K562 (cell line): Measurements from ENCODE around the gene SH3GL3. TPM values are rescaled to one million over a fixed set of nuclear protein-coding genes. Genes with fewer than 3 reads are reported as not detected.

Experiments
- ATAC-seq: fragments of 200-7000 bp; cut with Tn5 transposase; 3 replicates; pipeline ENCODE4 v1.9.1; 2020; ENCODE audit warnings: moderate library complexity
- BruUV-seq: library from RNA; stranded (reverse); fragments of 400-500 nt; replicated peaks from 2 replicates; lab custom pipeline; 2021; lab: Mats Ljungman, UMichigan
- CTCF ChIA-PET: fragments of 300-600 bp; formaldehyde crosslinking; extraction: SDS; loops from one replicate; lab custom pipeline; 2021; ENCODE audit warnings: low intra/inter-chr PET ratio; lab: Yijun Ruan, JAX
- POLR2A ChIA-PET: fragments of 300-600, 350-650 bp; sonication (Branson Sonifier 250); formaldehyde crosslinking; extraction: SDS; loops from one replicate; lab custom pipeline; 2021; ENCODE audit warnings: antibody characterized with exemption, inconsistent platforms; lab: Yijun Ruan, JAX
- DNase-seq, 4 experiments: peaks; one replicate each; pipeline versions ENCODE4 v3.0.0 to v3.0.0-alpha.2; 2011 to 2018; ENCODE audit warnings: low spot score in 3 of 4, mixed read lengths in 3 of 4; ENCODE audit errors: extremely low read depth in 1 of 4
- FAIRE-seq: peaks from 2 replicates; lab custom pipeline; 2011; peaks lifted over from hg19 to GRCh38; lab: Jason Lieb, UNC
- H2AFZ ChIP-seq: 2 replicates; pipeline ENCODE4 v1.6.0; 2011; ENCODE audit warnings: low read depth, low read length, control low read depth, inconsistent platforms
- H3K27ac ChIP-seq: fragments of 200-600 bp; 3 replicates; pipeline ENCODE4 v1.8.0; 2011; ENCODE audit warnings: low read depth, mild to moderate bottlenecking, control low read depth, inconsistent platforms, low read length, moderate library complexity, mixed read lengths; ENCODE audit errors: extremely low read depth
- H3K27me3 ChIP-seq, 2 experiments: fragments of 300-600 bp in 1 of 2; 2 replicates in 1 of 2; 3 replicates in 1 of 2; pipeline versions ENCODE4 v1.6.0 to v1.8.0; 2011; ENCODE audit warnings: inconsistent platforms in 2 of 2, low read length in 2 of 2, mild to moderate bottlenecking in 1 of 2, mixed read lengths in 1 of 2, moderate library complexity in 1 of 2; ENCODE audit not compliant: control insufficient read depth in 2 of 2, insufficient read depth in 2 of 2
- H3K36me3 ChIP-seq: fragments of 300-600 bp; 3 replicates; pipeline ENCODE4 v1.8.0; 2011; ENCODE audit warnings: mild to moderate bottlenecking, low read length, inconsistent platforms; ENCODE audit not compliant: control insufficient read depth, insufficient read depth
- H3K4me1 ChIP-seq, 2 experiments: fragments of 200-600 bp in 1 of 2; replicated peaks in 1 of 2; 2 replicates in 1 of 2; 3 replicates in 1 of 2; pipeline versions ENCODE4 v1.5.1 to v1.8.0; 2011; ENCODE audit warnings: inconsistent platforms in 2 of 2, low read length in 2 of 2, mild to moderate bottlenecking in 1 of 2, mixed read lengths in 1 of 2, moderate library complexity in 1 of 2; ENCODE audit not compliant: control insufficient read depth in 2 of 2, insufficient read depth in 2 of 2
- H3K4me2 ChIP-seq: 2 replicates; pipeline ENCODE4 v1.6.1; 2011; ENCODE audit warnings: low read length, control low read depth, inconsistent platforms, mixed read lengths; ENCODE audit not compliant: insufficient read depth
- H3K4me3 ChIP-seq: fragments of 200-600 bp; sonication (generic), shearing (Covaris generic); 2 replicates; pipeline ENCODE4 v1.5.1; 2016; ENCODE audit warnings: control low read depth, inconsistent platforms
- H3K79me2 ChIP-seq: fragments of 200-600 bp; 3 replicates; pipeline ENCODE4 v1.8.0; 2011; ENCODE audit warnings: low read length, inconsistent platforms; ENCODE audit not compliant: control insufficient read depth, insufficient read depth
- H3K9ac ChIP-seq, 2 experiments: 2 replicates each; pipeline versions ENCODE4 v1.6.0 to v1.6.1; 2011; ENCODE audit warnings: low read depth in 2 of 2, low read length in 2 of 2, control low read depth in 1 of 2, inconsistent platforms in 1 of 2, mild to moderate bottlenecking in 1 of 2, mixed read lengths in 1 of 2; ENCODE audit not compliant: insufficient read depth in 1 of 2
- H3K9me1 ChIP-seq: one replicate; pipeline ENCODE4 v1.6.0; 2011; ENCODE audit warnings: inconsistent platforms, mild to moderate bottlenecking, low read length, moderate library complexity; ENCODE audit not compliant: control insufficient read depth, insufficient read depth
- H3K9me3 ChIP-seq: replicated peaks from 2 replicates; pipeline ENCODE4 v1.5.1; 2011; ENCODE audit warnings: low read depth, low read length, inconsistent platforms; ENCODE audit not compliant: control insufficient read depth, insufficient read depth
- H4K20me1 ChIP-seq: replicated peaks from 2 replicates; pipeline ENCODE4 v1.6.1; 2011; ENCODE audit warnings: low read length, inconsistent platforms, mixed read lengths; ENCODE audit not compliant: control insufficient read depth, insufficient read depth
- ETV1 ChIP-seq: fragments of 450-650 bp; conservative IDR thresholded peaks from 2 replicates; pipeline ENCODE4 v1.6.1; 2016; ENCODE audit warnings: missing genetic modification characterization, control low read depth, low read depth, missing compliant biosample characterization
- GTF2F1 ChIP-seq: IDR thresholded peaks from 2 replicates; pipeline ENCODE4 v1.6.1; 2011; ENCODE audit warnings: low read depth, low read length, improper control_type of control experiment
- NEUROD1 ChIP-seq: fragments of 150-350 bp; IDR thresholded peaks from 2 replicates; pipeline ENCODE4 v1.6.1; 2014; ENCODE audit warnings: borderline replicate concordance, low read length, low read depth; ENCODE audit not compliant: partially characterized antibody
- NR2F6 ChIP-seq: fragments of 450-650 bp; formaldehyde crosslinking; IDR thresholded peaks from 2 replicates; pipeline ENCODE4 v1.4.0; 2020; ENCODE audit warnings: mild to moderate bottlenecking
- RBM14 ChIP-seq: fragments of 200-400 bp; formaldehyde crosslinking; IDR thresholded peaks from 2 replicates; pipeline ENCODE4 v1.6.1; 2018; ENCODE audit warnings: low read depth, mild to moderate bottlenecking, low read length, moderate library complexity, borderline replicate concordance; ENCODE audit not compliant: insufficient read depth
- ZBED1 ChIP-seq: IDR thresholded peaks from 2 replicates; pipeline ENCODE4 v1.6.1; 2014
- ZBTB1 ChIP-seq: sonication (generic); formaldehyde crosslinking; IDR thresholded peaks from 2 replicates; pipeline ENCODE4 v1.8.1; 2023; ENCODE audit warnings: missing genetic modification reagents, low read depth, mild to moderate bottlenecking, borderline replicate concordance
- ZNF347 ChIP-seq: fragments of 450-650 bp; formaldehyde crosslinking; IDR thresholded peaks from 2 replicates; pipeline ENCODE4 v1.4.0; 2020; ENCODE audit warnings: low read depth, mild to moderate bottlenecking, moderate library complexity
- ZNF766 ChIP-seq: fragments of 200-800 bp; sonication (Bioruptor generic); conservative IDR thresholded peaks from 2 replicates; pipeline ENCODE4 v1.6.1; 2016; ENCODE audit warnings: missing genetic modification characterization, missing compliant biosample characterization
- ZNF780A ChIP-seq: fragments of 250-450 bp; sonication (Bioruptor Pico); IDR thresholded peaks from 2 replicates; pipeline ENCODE4 v1.5.0; 2021; ENCODE audit warnings: mild to moderate bottlenecking
- ZNF830 ChIP-seq: fragments of 250-450 bp; sonication (Bioruptor Pico); IDR thresholded peaks from 2 replicates; pipeline ENCODE4 v1.5.0; 2021; ENCODE audit warnings: mild to moderate bottlenecking
- WGBS: fragments of 100-300 bp; shearing (Covaris generic); methylation state at CpG from one replicate; pipeline ENCODE4 v1.1.6; 2016; ENCODE audit warnings: low coverage, mixed read lengths; ENCODE audit not compliant: insufficient coverage; ENCODE audit errors: missing lambda C conversion rate; 5-methylcytosine and 5-hydroxymethylcytosine counted together
- in situ Hi-C: fragments of 300-500 bp; cut with MboI; formaldehyde crosslinking; loops from 4 replicates; pipeline ENCODE4 v1.15.0; 2018; ENCODE audit warnings: inconsistent platforms, mixed read lengths
- intact Hi-C: fragments of 100-400 bp; cut with micrococcal nuclease; formaldehyde crosslinking; loops from 2 replicates; pipeline ENCODE4 v1.14.2; 2022
- polyA plus RNA-seq, 8 experiments: library from polyadenylated mRNA; depleted of rRNA in 4 of 8; stranded (reverse) in 5 of 8; unstranded in 3 of 8; fragments of >200 nt; fragmentation: Nextera tagmentation in 2 of 8; fragmentation: Illumina TruSeq in 1 of 8; extraction: Ambion mirVana in 2 of 8; extraction: Trizol in 1 of 8; gene quantifications; 2 replicates each; pipeline versions ENCODE4 v1.2.1 to v1.2.3, GENCODE V29; 2011 to 2014; ENCODE audit warnings: inconsistent platforms in 1 of 8, missing spikeins in 1 of 8
- total RNA-seq, 7 experiments: library from RNA; depleted of rRNA in 6 of 7; stranded (reverse); fragments of >200 nt in 6 of 7; fragmentation: Illumina TruSeq in 2 of 7; extraction: Trizol in 2 of 7; gene quantifications; 2 replicates each; pipeline versions ENCODE4 v1.2.1 to v1.2.3, GENCODE V29; 2011 to 2021; ENCODE audit warnings: low replicate concordance in 1 of 7
- TF ChIP-seq, protein P1 (sequence below): fragments of 250-450 bp; sonication (Bioruptor Pico); IDR thresholded peaks from 2 replicates; pipeline ENCODE4 v1.5.0; 2021
- TF ChIP-seq, protein P2 (sequence below): sonication (generic); formaldehyde crosslinking; IDR thresholded peaks from 2 replicates; pipeline ENCODE4 v1.8.0; 2022; ENCODE audit warnings: mild to moderate bottlenecking, missing genetic modification reagents

The SH3GL3 gene
- total and polyA plus RNA-seq, 9 of the 15 experiments (the other 6 are each of a cell fraction or from before 2014, with no cell fraction given), result 3.9 to 16.0 (median 9.7) TPM

DNA sequence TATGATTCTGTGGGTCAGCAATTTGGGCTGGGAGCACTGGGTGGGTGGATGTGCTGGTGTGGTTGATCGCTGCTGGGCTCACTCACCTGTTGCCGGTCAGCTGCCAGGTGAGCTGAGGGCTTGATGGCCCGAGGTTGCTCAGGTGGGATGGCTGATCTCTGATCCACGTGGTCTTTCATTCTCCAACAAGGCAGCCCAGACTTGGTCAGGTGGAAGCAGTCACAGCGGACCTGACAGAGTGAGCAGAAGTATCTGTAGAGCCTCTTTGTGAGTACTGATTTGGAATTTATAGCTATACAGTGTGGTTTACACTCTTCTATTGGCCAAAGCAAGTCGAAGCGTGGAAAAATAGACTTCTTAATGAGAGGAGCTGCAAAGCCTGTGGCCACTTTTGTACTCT lies 109.6 kb downstream of the SH3GL3 start:
- Histone ChIP-seq H3K9me1 (no peaks in the 10 kb centered on the region), H3K79me2 (peaks cover 5% of the 10 kb centered on the region; the same call in 1 of the 3 replicates), H3K27me3 (no peaks in the 10 kb centered on the region), H3K9me3 (no peaks in the 10 kb centered on the region), H3K27ac (no peak overlapping the region), H4K20me1 (no peaks in the 10 kb centered on the region), H3K4me3 (no peak overlapping the region), H3K4me2 (no peak overlapping the region), H3K36me3 (no peaks in the 10 kb centered on the region), H3K9ac (no peak overlapping the region), H2AFZ (no peak overlapping the region), H3K4me1 (peaks cover 2 to 4% of the 10 kb centered on the region in 2 experiments; a peak in 3 of 5 replicates)
- intact Hi-C loops (no loop called here), in situ Hi-C loops (loop anchor here (5.0 to 10.0 kb wide), 2 partner anchors 119 to 302 kb away; no protein-coding TSS in a partner anchor)
- 47% methylated on average over 7 of the region's 7 CpGs for WGBS
- FAIRE-seq, result peak; percentile 51
- CTCF ChIA-PET, result interaction anchor here (0.8 to 1.4 kb wide), 2 partner anchors 118 to 1017 kb away, joined by 4 to 6 read pairs; partner anchors contain the start of gene RPS17
- POLR2A ChIA-PET, result no interaction called here
- BruUV-seq, result no TSS peak
- ATAC-seq, result no peak
- DNase-seq, result no peak
- TF ChIP-seq ETV1 (tag), result no peak
- no peak for TF ChIP-seq ZNF347 (CRISPR knock-in tag)
- TF ChIP-seq GTF2F1, result no peak
- TF ChIP-seq ZBTB1, result no peak
- TF ChIP-seq RBM14, result no peak
- no peak for TF ChIP-seq NR2F6 (CRISPR knock-in tag)
- TF ChIP-seq NEUROD1, result no peak
- TF ChIP-seq ZNF830, result no peak
- TF ChIP-seq, protein P1, sequence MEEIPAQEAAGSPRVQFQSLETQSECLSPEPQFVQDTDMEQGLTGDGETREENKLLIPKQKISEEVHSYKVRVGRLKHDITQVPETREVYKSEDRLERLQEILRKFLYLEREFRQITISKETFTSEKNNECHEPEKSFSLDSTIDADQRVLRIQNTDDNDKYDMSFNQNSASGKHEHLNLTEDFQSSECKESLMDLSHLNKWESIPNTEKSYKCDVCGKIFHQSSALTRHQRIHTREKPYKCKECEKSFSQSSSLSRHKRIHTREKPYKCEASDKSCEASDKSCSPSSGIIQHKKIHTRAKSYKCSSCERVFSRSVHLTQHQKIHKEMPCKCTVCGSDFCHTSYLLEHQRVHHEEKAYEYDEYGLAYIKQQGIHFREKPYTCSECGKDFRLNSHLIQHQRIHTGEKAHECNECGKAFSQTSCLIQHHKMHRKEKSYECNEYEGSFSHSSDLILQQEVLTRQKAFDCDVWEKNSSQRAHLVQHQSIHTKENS (CRISPR knock-in tag), result no peak
- TF ChIP-seq ZNF780A, result no peak
- no peak for TF ChIP-seq ZBED1
- TF ChIP-seq, protein P2, sequence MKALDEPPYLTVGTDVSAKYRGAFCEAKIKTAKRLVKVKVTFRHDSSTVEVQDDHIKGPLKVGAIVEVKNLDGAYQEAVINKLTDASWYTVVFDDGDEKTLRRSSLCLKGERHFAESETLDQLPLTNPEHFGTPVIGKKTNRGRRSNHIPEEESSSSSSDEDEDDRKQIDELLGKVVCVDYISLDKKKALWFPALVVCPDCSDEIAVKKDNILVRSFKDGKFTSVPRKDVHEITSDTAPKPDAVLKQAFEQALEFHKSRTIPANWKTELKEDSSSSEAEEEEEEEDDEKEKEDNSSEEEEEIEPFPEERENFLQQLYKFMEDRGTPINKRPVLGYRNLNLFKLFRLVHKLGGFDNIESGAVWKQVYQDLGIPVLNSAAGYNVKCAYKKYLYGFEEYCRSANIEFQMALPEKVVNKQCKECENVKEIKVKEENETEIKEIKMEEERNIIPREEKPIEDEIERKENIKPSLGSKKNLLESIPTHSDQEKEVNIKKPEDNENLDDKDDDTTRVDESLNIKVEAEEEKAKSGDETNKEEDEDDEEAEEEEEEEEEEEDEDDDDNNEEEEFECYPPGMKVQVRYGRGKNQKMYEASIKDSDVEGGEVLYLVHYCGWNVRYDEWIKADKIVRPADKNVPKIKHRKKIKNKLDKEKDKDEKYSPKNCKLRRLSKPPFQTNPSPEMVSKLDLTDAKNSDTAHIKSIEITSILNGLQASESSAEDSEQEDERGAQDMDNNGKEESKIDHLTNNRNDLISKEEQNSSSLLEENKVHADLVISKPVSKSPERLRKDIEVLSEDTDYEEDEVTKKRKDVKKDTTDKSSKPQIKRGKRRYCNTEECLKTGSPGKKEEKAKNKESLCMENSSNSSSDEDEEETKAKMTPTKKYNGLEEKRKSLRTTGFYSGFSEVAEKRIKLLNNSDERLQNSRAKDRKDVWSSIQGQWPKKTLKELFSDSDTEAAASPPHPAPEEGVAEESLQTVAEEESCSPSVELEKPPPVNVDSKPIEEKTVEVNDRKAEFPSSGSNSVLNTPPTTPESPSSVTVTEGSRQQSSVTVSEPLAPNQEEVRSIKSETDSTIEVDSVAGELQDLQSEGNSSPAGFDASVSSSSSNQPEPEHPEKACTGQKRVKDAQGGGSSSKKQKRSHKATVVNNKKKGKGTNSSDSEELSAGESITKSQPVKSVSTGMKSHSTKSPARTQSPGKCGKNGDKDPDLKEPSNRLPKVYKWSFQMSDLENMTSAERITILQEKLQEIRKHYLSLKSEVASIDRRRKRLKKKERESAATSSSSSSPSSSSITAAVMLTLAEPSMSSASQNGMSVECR, result no peak
- TF ChIP-seq ZNF766 (CRISPR knock-in tag), result no peak
